Mesothelial cell of epicardium (in vitro differentiated cells): ENCODE results near the gene MTCP1. TPM values are rescaled to one million over a fixed set of nuclear protein-coding genes. Genes with fewer than 3 reads are reported as not detected.

Source experiments
- DNase-seq, 2 experiments: peaks; one replicate each; pipeline ENCODE4 v3.0.0; 2021; ENCODE audit warnings: low spot score in 2 of 2; ENCODE audit not compliant: unreplicated experiment in 2 of 2
- H3K27ac Mint-ChIP-seq: 2 replicates; pipeline ENCODE4 v1.8.0; 2021; ENCODE audit warnings: mixed read lengths
- H3K27me3 Mint-ChIP-seq: 2 replicates; pipeline ENCODE4 v1.8.0; 2021; ENCODE audit warnings: low read depth, mixed read lengths
- H3K36me3 Mint-ChIP-seq: 2 replicates; pipeline ENCODE4 v1.8.0; 2021; ENCODE audit warnings: mixed read lengths
- H3K4me1 Mint-ChIP-seq: 2 replicates; pipeline ENCODE4 v1.8.0; 2021; ENCODE audit warnings: mixed read lengths
- H3K4me3 Mint-ChIP-seq: 2 replicates; pipeline ENCODE4 v1.8.0; 2021; ENCODE audit warnings: mild to moderate bottlenecking, moderate library complexity, mixed read lengths
- H3K9me3 Mint-ChIP-seq: 2 replicates; pipeline ENCODE4 v1.8.0; 2021; ENCODE audit warnings: mixed read lengths
- total RNA-seq: library from RNA; stranded (reverse); gene quantifications from 3 replicates; pipeline ENCODE4 v1.2.1, GENCODE V29; 2021
- TF ChIP-seq, protein P1 (sequence below): fragments of 200-600 bp; sonication (generic); IDR thresholded peaks from one replicate; pipeline ENCODE4 v1.5.0; 2021; ENCODE audit warnings: antibody characterized with exemption; ENCODE audit not compliant: unreplicated experiment

The MTCP1 gene
- total RNA-seq, 1 donor from 2014 or later = 13.0 TPM

DNA sequence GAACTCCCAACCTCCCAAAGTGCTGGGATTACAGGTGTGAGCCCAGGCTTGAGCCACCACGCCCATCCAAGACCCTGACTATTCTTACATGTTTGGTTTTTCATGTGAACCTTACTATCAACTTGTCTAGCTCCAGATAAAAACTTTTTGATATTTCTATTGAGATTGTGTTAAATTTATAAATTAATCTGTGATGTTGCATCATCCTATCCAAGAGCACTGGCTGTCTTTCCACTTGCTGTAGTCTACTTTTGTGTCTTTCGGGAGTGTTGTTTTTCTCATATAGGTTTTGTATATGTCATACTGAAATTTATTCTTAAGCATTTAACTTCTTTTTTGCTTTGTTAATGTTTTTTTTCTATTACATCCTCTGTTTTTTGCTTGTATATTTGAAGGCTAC lies 35.0 kb upstream of the MTCP1 start:
- Mint-ChIP-seq H3K27ac (no peak overlapping the region), H3K36me3 (peaks cover 3% of the 10 kb centered on the region), H3K27me3 (no peaks in the 10 kb centered on the region), H3K9me3 (peaks cover 27% of the 10 kb centered on the region), H3K4me1 (no peaks in the 10 kb centered on the region), H3K4me3 (no peak overlapping the region)
- TF ChIP-seq, protein P1, sequence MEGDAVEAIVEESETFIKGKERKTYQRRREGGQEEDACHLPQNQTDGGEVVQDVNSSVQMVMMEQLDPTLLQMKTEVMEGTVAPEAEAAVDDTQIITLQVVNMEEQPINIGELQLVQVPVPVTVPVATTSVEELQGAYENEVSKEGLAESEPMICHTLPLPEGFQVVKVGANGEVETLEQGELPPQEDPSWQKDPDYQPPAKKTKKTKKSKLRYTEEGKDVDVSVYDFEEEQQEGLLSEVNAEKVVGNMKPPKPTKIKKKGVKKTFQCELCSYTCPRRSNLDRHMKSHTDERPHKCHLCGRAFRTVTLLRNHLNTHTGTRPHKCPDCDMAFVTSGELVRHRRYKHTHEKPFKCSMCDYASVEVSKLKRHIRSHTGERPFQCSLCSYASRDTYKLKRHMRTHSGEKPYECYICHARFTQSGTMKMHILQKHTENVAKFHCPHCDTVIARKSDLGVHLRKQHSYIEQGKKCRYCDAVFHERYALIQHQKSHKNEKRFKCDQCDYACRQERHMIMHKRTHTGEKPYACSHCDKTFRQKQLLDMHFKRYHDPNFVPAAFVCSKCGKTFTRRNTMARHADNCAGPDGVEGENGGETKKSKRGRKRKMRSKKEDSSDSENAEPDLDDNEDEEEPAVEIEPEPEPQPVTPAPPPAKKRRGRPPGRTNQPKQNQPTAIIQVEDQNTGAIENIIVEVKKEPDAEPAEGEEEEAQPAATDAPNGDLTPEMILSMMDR = no peak
- no peak for DNase-seq

DNA sequence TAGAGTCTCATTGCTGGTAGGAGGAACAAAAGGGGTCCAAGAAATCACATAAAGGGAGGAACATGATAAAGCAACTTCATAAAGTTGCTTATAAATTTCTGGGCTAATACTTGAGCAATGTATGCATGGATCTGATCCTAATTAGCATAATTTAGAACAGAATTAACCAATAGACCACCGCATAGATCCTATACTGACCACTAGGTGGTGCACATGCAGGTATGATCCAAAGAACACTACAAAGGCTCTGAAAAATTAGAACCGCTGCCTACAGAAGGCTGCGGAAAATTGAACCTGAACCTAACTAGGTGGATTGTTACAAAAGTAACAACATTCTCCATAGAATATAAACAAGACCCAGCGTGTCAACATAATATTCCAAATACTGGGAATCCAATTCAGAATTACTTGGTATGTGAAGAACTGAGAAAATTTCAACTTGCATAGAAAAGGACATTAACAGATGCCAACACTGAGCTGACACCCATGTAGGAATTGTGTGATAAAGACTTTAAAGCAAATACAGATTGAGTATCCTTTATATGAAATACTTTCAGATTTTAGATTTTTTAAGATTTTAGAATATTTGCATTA lies 23.6 kb upstream of the MTCP1 start:
- Mint-ChIP-seq H3K9me3 (peaks cover 15% of the 10 kb centered on the region), H3K27ac (no peak overlapping the region), H3K27me3 (no peaks in the 10 kb centered on the region), H3K36me3 (peaks cover 7% of the 10 kb centered on the region), H3K4me3 (no peak overlapping the region), H3K4me1 (no peaks in the 10 kb centered on the region)
- DNase-seq = no peak
- TF ChIP-seq, protein P1 = peak; percentile 73

DNA sequence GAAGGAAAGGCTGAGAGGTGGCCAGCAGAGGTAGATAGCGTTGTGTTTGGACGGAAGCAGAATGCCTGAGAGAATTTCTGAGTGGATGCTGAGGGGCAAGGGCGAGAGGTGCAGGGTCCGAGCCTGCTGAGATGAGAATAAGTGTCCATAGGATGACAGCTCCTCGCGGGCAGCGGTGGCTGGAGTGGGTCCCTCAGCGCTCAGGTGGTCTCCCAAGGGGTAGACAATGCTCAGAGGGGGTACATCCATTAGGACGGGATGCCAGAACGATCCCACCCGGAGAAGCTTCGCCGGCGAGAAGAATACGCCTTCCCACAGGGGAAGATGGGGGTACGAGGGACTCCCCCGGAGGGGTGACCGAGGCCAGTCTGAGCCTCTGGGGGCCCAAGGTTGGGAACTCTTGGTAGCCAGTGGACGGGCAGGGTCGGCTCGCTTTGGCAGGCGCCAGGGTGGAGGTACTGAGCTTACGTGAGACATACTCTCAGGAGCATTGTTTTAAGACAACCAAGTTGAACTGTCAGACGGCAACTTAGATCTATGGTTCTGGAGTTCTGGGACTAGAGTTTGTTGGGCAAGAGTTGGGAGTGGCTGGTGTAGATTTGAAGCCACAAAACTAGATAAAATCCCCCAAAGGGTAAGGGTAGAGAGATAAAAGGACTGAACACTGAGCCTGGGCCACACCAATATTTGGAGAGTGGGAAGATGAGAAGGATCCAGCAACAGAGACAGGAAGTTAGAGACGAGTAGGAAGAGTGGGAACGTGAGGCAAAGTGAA lies 16.2 kb upstream of the MTCP1 start:
- H3K4me3 Mint-ChIP-seq = no peak overlapping the region
- no peaks in the 10 kb centered on the region for H3K4me1 Mint-ChIP-seq
- H3K27ac Mint-ChIP-seq = no peak overlapping the region
- peaks cover 13% of the 10 kb centered on the region for H3K9me3 Mint-ChIP-seq
- TF ChIP-seq, protein P1 = no peak
- peaks cover 17% of the 10 kb centered on the region for H3K36me3 Mint-ChIP-seq
- H3K27me3 Mint-ChIP-seq = no peaks in the 10 kb centered on the region
- DNase-seq = no peak

DNA sequence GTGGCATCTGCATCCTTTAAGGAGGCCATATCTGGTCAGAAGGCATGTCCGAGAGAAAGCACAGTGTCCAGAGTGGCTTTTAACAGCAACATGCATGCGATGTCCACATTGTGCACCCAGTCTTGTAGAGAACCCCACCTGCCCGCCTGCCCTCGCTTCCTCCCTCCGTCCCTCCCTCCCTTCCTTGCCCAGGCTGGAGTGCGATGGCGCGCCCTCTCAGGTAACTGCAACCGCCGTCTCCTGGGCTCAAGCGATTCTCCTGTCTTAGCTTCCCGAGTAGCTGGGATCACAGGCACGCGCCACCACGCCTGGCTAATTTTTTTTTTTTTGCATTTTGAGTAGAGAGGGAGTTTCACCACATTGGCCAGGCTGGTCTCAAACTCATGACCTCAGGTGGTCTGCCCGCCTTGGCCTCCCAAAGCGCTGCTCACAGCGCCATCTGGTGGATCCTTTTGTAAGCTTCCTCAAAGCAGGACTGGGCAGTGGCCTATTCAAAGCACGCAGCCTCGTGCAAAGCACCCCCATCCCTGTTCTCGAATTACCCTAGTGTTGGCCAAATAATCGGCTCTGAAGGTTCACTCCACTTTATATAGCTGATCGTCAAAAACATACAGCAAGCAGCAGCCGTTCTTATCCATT lies 15.4 kb upstream of the MTCP1 start:
- H3K4me3 Mint-ChIP-seq = no peak overlapping the region
- peaks cover 13% of the 10 kb centered on the region for H3K9me3 Mint-ChIP-seq
- DNase-seq = no peak
- H3K27me3 Mint-ChIP-seq = no peaks in the 10 kb centered on the region
- peaks cover 17% of the 10 kb centered on the region for H3K36me3 Mint-ChIP-seq
- H3K27ac Mint-ChIP-seq = no peak overlapping the region
- H3K4me1 Mint-ChIP-seq = no peaks in the 10 kb centered on the region
- TF ChIP-seq, protein P1 = peak; percentile 30

DNA sequence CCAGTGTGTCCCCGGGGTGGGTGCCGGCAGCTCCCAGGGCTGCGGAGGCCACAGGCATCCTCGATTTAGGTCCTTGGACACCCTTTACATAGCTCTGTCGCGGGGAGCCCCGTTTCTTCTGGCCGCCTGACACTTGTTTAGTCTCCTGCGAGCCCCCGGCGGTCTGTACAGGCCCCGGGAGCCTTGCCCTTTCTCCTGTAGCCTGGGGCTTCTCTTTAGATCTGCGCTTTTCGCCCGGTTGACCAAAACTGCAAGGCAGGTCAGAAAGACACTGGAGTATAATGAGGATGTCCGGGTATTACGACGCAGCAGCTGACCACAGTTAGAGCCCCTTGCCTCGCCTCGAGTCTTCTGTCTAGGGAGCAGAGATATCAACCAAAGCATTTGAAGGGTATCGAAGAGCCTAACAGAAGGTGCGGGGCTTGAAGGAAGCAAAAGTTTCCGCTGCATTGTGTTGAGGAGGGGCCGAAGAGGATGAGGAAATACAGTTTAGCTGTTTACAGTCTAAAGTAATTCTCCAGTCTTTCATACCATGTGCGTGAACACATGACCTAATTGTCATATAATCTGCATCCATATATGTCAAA lies 851 bp upstream of the MTCP1 start:
- peaks cover 22% of the 10 kb centered on the region for H3K9me3 Mint-ChIP-seq
- H3K4me1 Mint-ChIP-seq = peaks cover 18% of the 10 kb centered on the region
- TF ChIP-seq, protein P1 = no peak
- DNase-seq = no peak
- peak overlapping the region; percentile 90 for H3K27ac Mint-ChIP-seq
- H3K4me3 Mint-ChIP-seq = peak overlapping the region; percentile 86
- no peaks in the 10 kb centered on the region for H3K27me3 Mint-ChIP-seq
- peaks cover 11% of the 10 kb centered on the region for H3K36me3 Mint-ChIP-seq
